H9 (cell line): Measurements from ENCODE around the gene TRMT10C. TPM values are rescaled to one million over a fixed set of nuclear protein-coding genes. Genes with fewer than 3 reads are reported as not detected.
"Not testable (repeated sequence)": the region's sequence is repeated elsewhere in the genome, so short reads cannot be mapped to it uniquely, and the experiment has no call there.

Source experiments
- DNase-seq: peaks from one replicate; pipeline ENCODE4 v3.0.0-alpha.2; 2017
- H2AFZ ChIP-seq: one replicate; pipeline ENCODE4 v1.6.1; 2013; ENCODE audit warnings: mild to moderate bottlenecking, low read length, control low read depth, moderate library complexity
- H2AK5ac ChIP-seq: 2 replicates; pipeline ENCODE4 v1.6.1; 2013; ENCODE audit warnings: low read length, control low read depth, mixed read lengths; ENCODE audit not compliant: insufficient read length
- H2BK120ac ChIP-seq: one replicate; pipeline ENCODE4 v1.6.1; 2013; ENCODE audit warnings: low read depth, mild to moderate bottlenecking, low read length, control low read depth, inconsistent platforms; ENCODE audit not compliant: poor library complexity, severe bottlenecking
- H2BK12ac ChIP-seq: 2 replicates; pipeline ENCODE4 v1.6.1; 2013; ENCODE audit warnings: low read length, control low read depth, mixed read lengths, low read depth; ENCODE audit not compliant: insufficient read length
- H2BK15ac ChIP-seq: 2 replicates; pipeline ENCODE4 v1.6.1; 2013; ENCODE audit warnings: low read depth, low read length, control low read depth
- H2BK20ac ChIP-seq: one replicate; pipeline ENCODE4 v1.6.1; 2013; ENCODE audit warnings: low read depth, mild to moderate bottlenecking, low read length, control low read depth, inconsistent platforms; ENCODE audit not compliant: poor library complexity, severe bottlenecking
- H2BK5ac ChIP-seq: 2 replicates; pipeline ENCODE4 v1.6.1; 2013; ENCODE audit warnings: low read length, control low read depth, mixed read lengths; ENCODE audit not compliant: insufficient read length
- H3K14ac ChIP-seq: 2 replicates; pipeline ENCODE4 v1.6.1; 2013; ENCODE audit warnings: low read length, control low read depth; ENCODE audit not compliant: insufficient read depth
- H3K18ac ChIP-seq: 2 replicates; pipeline ENCODE4 v1.6.1; 2013; ENCODE audit warnings: low read depth, mild to moderate bottlenecking, mixed read lengths, low read length, control low read depth; ENCODE audit not compliant: insufficient read length
- H3K23ac ChIP-seq: 2 replicates; pipeline ENCODE4 v1.6.1; 2013; ENCODE audit warnings: low read length, control low read depth, mixed read lengths, low read depth; ENCODE audit not compliant: insufficient read length
- H3K23me2 ChIP-seq: 2 replicates; pipeline ENCODE4 v1.6.1; 2013; ENCODE audit warnings: low read depth, mild to moderate bottlenecking, mixed read lengths, low read length, control low read depth; ENCODE audit not compliant: insufficient read length, poor library complexity, severe bottlenecking
- H3K27ac ChIP-seq: 2 replicates; pipeline ENCODE4 v1.5.1; 2013; ENCODE audit warnings: low read length, control low read depth, mixed read lengths, low read depth; ENCODE audit not compliant: insufficient read length
- H3K27me3 ChIP-seq: 2 replicates; pipeline ENCODE4 v1.6.1; 2013; ENCODE audit warnings: low read length, control low read depth, inconsistent platforms; ENCODE audit not compliant: insufficient read depth
- H3K4ac ChIP-seq: 2 replicates; pipeline ENCODE4 v1.6.1; 2013; ENCODE audit warnings: low read depth, mild to moderate bottlenecking, control low read depth, inconsistent platforms, low read length, moderate library complexity
- H3K4me1 ChIP-seq: 2 replicates; pipeline ENCODE4 v1.6.1; 2013; ENCODE audit warnings: low read length, control low read depth, inconsistent platforms; ENCODE audit not compliant: insufficient read depth
- H3K4me2 ChIP-seq: 2 replicates; pipeline ENCODE4 v1.6.1; 2013; ENCODE audit warnings: low read length, control low read depth, mixed read lengths; ENCODE audit not compliant: insufficient read length, insufficient read depth
- H3K56ac ChIP-seq: 2 replicates; pipeline ENCODE4 v1.6.1; 2013; ENCODE audit warnings: low read depth, mild to moderate bottlenecking, mixed read lengths, low read length, control low read depth; ENCODE audit not compliant: insufficient read length
- H3K79me1 ChIP-seq: 2 replicates; pipeline ENCODE4 v1.6.1; 2013; ENCODE audit warnings: low read depth, mild to moderate bottlenecking, moderate library complexity, low read length, control low read depth, inconsistent platforms; ENCODE audit not compliant: insufficient read depth, poor library complexity, severe bottlenecking
- H3K79me2 ChIP-seq: 2 replicates; pipeline ENCODE4 v1.6.1; 2013; ENCODE audit warnings: low read length, control low read depth, inconsistent platforms; ENCODE audit not compliant: insufficient read depth
- H3K9ac ChIP-seq: 2 replicates; pipeline ENCODE4 v1.6.1; 2013; ENCODE audit warnings: low read length, control low read depth, mixed read lengths; ENCODE audit not compliant: insufficient read length; ENCODE audit errors: extremely low read depth
- H3K9me3 ChIP-seq: one replicate; pipeline ENCODE4 v1.6.1; 2013; ENCODE audit warnings: low read depth, low read length, inconsistent platforms; ENCODE audit not compliant: control insufficient read depth
- H3T11ph ChIP-seq: one replicate; pipeline ENCODE4 v1.6.1; 2013; ENCODE audit warnings: mild to moderate bottlenecking, low read length, control low read depth, inconsistent platforms
- H4K20me1 ChIP-seq: one replicate; pipeline ENCODE4 v1.6.1; 2013; ENCODE audit not compliant: control insufficient read depth, insufficient read length, insufficient read depth
- H4K5ac ChIP-seq: 2 replicates; pipeline ENCODE4 v1.6.1; 2013; ENCODE audit warnings: low read depth, mild to moderate bottlenecking, mixed read lengths, low read length, control low read depth; ENCODE audit not compliant: insufficient read length
- H4K8ac ChIP-seq: replicated peaks from 2 replicates; pipeline ENCODE4 v1.6.1; 2013; ENCODE audit warnings: low read length, control low read depth, mixed read lengths, low read depth; ENCODE audit not compliant: insufficient read length
- H4K91ac ChIP-seq: 2 replicates; pipeline ENCODE4 v1.6.1; 2013; ENCODE audit warnings: low read depth, mild to moderate bottlenecking, moderate library complexity, mixed read lengths, low read length, control low read depth; ENCODE audit not compliant: insufficient read length
- H3K27ac Mint-ChIP-seq, 3 experiments: 2 replicates in 2 of 3; 3 replicates in 1 of 3; pipeline ENCODE4 v1.8.0; 2020 to 2021; ENCODE audit warnings: mixed read lengths in 3 of 3, mild to moderate bottlenecking in 1 of 3, moderate library complexity in 1 of 3
- H3K27me3 Mint-ChIP-seq: 2 replicates; pipeline ENCODE4 v1.8.0; 2021; ENCODE audit warnings: low read depth, mild to moderate bottlenecking, moderate library complexity, mixed read lengths
- H3K36me3 Mint-ChIP-seq, 3 experiments: 2 replicates in 2 of 3; 3 replicates in 1 of 3; pipeline ENCODE4 v1.8.0; 2020 to 2021; ENCODE audit warnings: low read depth in 3 of 3, mixed read lengths in 3 of 3; ENCODE audit not compliant: insufficient read depth in 1 of 3
- H3K4me1 Mint-ChIP-seq, 2 experiments: 2 replicates each; pipeline ENCODE4 v1.8.0; 2020; ENCODE audit warnings: mixed read lengths in 2 of 2
- H3K4me3 Mint-ChIP-seq, 2 experiments: 2 replicates in 1 of 2; 3 replicates in 1 of 2; pipeline ENCODE4 v1.8.0; 2020 to 2021; ENCODE audit warnings: mild to moderate bottlenecking in 2 of 2, mixed read lengths in 2 of 2, moderate library complexity in 1 of 2
- H3K9me3 Mint-ChIP-seq, 2 experiments: 2 replicates in 1 of 2; 3 replicates in 1 of 2; pipeline ENCODE4 v1.8.0; 2020; ENCODE audit warnings: mild to moderate bottlenecking in 2 of 2, mixed read lengths in 2 of 2, moderate library complexity in 1 of 2
- WGBS: extraction: QIAGEN DNeasy Blood & Tissue Kit; methylation state at CpG from one replicate; pipeline ENCODE4 v1.1.7; 2013; ENCODE audit warnings: missing lambda C conversion rate, low lambda C conversion rate, mixed read lengths; ENCODE audit not compliant: insufficient read length; ENCODE audit errors: extremely low coverage; 5-methylcytosine and 5-hydroxymethylcytosine counted together
- total RNA-seq: library from RNA; stranded (reverse); gene quantifications from 2 replicates; pipeline ENCODE4 v1.2.1, GENCODE V29; 2021
- TF ChIP-seq, protein P1 (sequence below): fragments of 200-600 bp; sonication (generic); conservative IDR thresholded peaks from 3 replicates; pipeline ENCODE4 v1.8.0; 2021; ENCODE audit warnings: antibody characterized with exemption, mild to moderate bottlenecking

TRMT10C gene
- total RNA-seq, 1 experiment from 2014 or later: 53.6 TPM

DNA sequence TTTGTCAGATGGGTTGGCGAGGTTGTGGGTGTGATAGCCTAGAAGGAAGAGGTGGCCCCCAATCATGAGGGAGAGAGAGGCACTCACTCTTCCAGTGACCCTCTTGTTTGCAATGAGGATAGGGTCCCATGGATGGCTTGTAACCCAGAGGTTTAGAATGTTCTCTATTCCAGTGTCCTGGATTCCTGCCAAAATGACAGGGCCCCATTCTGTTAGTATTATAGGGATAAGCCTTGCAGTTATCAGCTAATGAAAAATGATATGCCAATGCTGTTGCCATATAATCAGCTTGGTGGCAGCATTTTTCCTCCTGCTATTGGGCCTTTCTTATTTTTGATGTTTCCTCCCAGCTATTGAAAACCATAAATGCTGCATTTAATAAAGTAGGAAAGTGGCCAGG lies 25.4 kb upstream of the TRMT10C start:
- Mint-ChIP-seq H3K27ac (no peak overlapping the region; a peak in 1 of 7 replicates), H3K9me3 (peaks cover 17 to 20% of the 10 kb centered on the region in 2 experiments), H3K36me3 (peaks cover 0 to 13% (median 5%) of the 10 kb centered on the region in 3 experiments; a peak in 4 of 7 replicates), H3K4me3 (no peak overlapping the region), H3K27me3 (peaks cover 3% of the 10 kb centered on the region), H3K4me1 (peaks cover 13 to 15% of the 10 kb centered on the region in 2 experiments)
- H3K56ac ChIP-seq: no peak overlapping the region
- H4K8ac ChIP-seq: no peak overlapping the region
- H2BK5ac ChIP-seq: no peak overlapping the region
- H2AK5ac ChIP-seq: no peak overlapping the region
- H4K5ac ChIP-seq: no peak overlapping the region
- H3T11ph ChIP-seq: no peak overlapping the region
- no peak overlapping the region for H4K91ac ChIP-seq
- TF ChIP-seq, protein P1, sequence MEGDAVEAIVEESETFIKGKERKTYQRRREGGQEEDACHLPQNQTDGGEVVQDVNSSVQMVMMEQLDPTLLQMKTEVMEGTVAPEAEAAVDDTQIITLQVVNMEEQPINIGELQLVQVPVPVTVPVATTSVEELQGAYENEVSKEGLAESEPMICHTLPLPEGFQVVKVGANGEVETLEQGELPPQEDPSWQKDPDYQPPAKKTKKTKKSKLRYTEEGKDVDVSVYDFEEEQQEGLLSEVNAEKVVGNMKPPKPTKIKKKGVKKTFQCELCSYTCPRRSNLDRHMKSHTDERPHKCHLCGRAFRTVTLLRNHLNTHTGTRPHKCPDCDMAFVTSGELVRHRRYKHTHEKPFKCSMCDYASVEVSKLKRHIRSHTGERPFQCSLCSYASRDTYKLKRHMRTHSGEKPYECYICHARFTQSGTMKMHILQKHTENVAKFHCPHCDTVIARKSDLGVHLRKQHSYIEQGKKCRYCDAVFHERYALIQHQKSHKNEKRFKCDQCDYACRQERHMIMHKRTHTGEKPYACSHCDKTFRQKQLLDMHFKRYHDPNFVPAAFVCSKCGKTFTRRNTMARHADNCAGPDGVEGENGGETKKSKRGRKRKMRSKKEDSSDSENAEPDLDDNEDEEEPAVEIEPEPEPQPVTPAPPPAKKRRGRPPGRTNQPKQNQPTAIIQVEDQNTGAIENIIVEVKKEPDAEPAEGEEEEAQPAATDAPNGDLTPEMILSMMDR: no peak
- no peak overlapping the region for H3K4ac ChIP-seq
- H3K9me3 ChIP-seq: no peaks in the 10 kb centered on the region
- H2BK12ac ChIP-seq: no peak overlapping the region
- WGBS: no CpG with 5 or more reads among the region's 1 CpG
- H3K4me1 ChIP-seq: no peaks in the 10 kb centered on the region; the same call in 1 of the 2 replicates
- no peaks in the 10 kb centered on the region for H3K23me2 ChIP-seq
- no peaks in the 10 kb centered on the region for H3K27me3 ChIP-seq
- no peak overlapping the region for H2BK20ac ChIP-seq
- H3K14ac ChIP-seq: no peak overlapping the region
- no peak overlapping the region for H3K9ac ChIP-seq
- DNase-seq: no peak
- no peak overlapping the region for H3K4me2 ChIP-seq
- no peaks in the 10 kb centered on the region for H4K20me1 ChIP-seq
- H3K23ac ChIP-seq: no peak overlapping the region
- no peak overlapping the region for H2BK15ac ChIP-seq
- H3K79me1 ChIP-seq: no peaks in the 10 kb centered on the region
- H3K18ac ChIP-seq: no peak overlapping the region
- no peaks in the 10 kb centered on the region for H3K79me2 ChIP-seq
- H2AFZ ChIP-seq: no peak overlapping the region
- no peak overlapping the region for H3K27ac ChIP-seq
- H2BK120ac ChIP-seq: no peak overlapping the region

DNA sequence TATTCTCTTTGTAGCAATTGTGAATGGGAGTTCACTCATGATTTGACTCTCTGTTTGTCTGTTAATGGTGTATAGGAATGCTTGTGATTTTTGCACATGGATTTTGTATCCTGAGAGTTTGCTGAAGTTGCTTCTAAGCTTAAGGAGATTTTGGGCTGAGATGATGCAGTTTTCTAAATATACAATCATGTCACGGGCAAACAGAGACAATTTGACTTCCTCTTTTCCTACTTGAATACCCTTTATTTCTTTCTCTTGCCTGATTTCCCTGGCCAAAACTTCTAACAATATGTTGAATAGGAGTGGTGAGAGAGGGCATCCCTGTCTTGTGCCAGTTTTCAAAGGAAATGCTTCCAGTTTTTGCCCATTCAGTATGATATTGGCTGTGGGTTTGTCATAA lies 24.7 kb upstream of the TRMT10C start:
- not testable (repeated sequence) for H3K18ac ChIP-seq, H3K14ac ChIP-seq, H2BK15ac ChIP-seq, H3K23ac ChIP-seq, H3K4me2 ChIP-seq, H4K91ac ChIP-seq, H2BK120ac ChIP-seq, H3T11ph ChIP-seq, H3K23me2 ChIP-seq, H4K8ac ChIP-seq, H2BK5ac ChIP-seq, H3K4me1 Mint-ChIP-seq, H3K27ac Mint-ChIP-seq, H2AK5ac ChIP-seq, H3K27me3 Mint-ChIP-seq, H3K4me1 ChIP-seq, H3K27me3 ChIP-seq, H3K79me2 ChIP-seq, H2AFZ ChIP-seq, H4K5ac ChIP-seq, H2BK20ac ChIP-seq, H4K20me1 ChIP-seq, H3K56ac ChIP-seq, H3K27ac ChIP-seq, H3K4me3 Mint-ChIP-seq, H3K9me3 ChIP-seq, H2BK12ac ChIP-seq, H3K79me1 ChIP-seq, H3K4ac ChIP-seq, DNase-seq, H3K9ac ChIP-seq
- H3K9me3 Mint-ChIP-seq: peaks cover 19 to 27% of the 10 kb centered on the region in 2 experiments
- no CpG with 5 or more reads among the region's 1 CpG for WGBS
- H3K36me3 Mint-ChIP-seq: peaks cover 3 to 14% (median 5%) of the 10 kb centered on the region in 3 experiments; a peak in 5 of 7 replicates
